ENCODE data around the gene GTF2IRD2. TPM values are rescaled to one million over a fixed set of nuclear protein-coding genes. Genes with fewer than 3 reads are reported as not detected.
"Not testable (repeated sequence)": the region's sequence is repeated elsewhere in the genome, so short reads cannot be mapped to it uniquely, and the experiment has no call there.

The GTF2IRD2 gene
- total RNA-seq, 1 donor = 17.0 TPM

DNA sequence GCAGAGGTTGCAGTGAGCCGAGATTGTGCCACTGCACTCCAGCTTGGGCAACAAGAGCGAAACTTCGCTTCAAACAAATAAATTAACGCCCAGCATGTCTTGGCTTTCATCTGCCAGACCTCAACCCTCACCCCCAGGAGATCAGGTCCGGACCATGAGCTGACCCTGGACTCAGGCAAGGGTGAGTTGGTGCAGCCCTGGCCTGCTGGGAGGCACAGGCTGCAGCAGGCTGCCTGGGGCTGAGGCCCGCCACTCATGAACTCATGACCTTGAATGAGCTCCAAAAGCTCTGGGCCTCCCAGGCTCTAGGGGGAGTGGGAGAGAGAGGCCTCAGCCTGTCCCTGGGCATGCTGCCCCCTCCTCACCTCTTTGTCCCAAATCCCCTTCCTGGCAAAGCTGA, 79.3 kb downstream of the GTF2IRD2 start:
- not testable (repeated sequence) for H3K9me3 ChIP-seq (ENCODE audit: low read depth, low read length); H2AFZ ChIP-seq (ENCODE audit: low read length); H3K27ac ChIP-seq (ENCODE audit: low read depth, low read length); H3K36me3 ChIP-seq (ENCODE audit: insufficient read depth, low read length); H3K27me3 ChIP-seq (ENCODE audit: insufficient read depth, low read length); H4K20me1 ChIP-seq (ENCODE audit: insufficient read depth, low read length); H3K4me2 ChIP-seq (ENCODE audit: insufficient read depth, low read length); H3K79me2 ChIP-seq (ENCODE audit: insufficient read depth, low read length); H3K4me1 ChIP-seq (ENCODE audit: insufficient read depth, low read length); DNase-seq (ENCODE audit: insufficient read length, low spot score, missing footprints); H3K4me3 ChIP-seq (ENCODE audit: insufficient read depth, low read length)

DNA sequence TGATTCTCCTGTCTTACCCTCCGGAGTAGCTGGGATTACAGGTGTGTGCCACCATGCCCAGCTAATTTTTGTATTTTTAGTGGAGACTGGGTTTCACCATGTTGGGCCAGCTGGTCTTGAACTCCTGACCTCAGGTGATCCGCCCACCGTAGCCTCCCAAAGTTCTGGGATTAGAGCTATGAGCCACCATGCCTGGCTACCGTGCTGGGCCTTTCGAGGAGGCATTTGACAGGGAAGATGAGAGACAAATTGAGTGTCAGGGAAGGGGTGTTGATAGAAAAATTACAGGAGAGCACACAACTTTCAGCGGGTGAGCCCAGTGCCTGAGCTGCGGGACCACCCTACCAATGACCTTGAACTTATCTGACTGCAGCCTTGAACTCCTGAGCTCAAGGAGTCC, 81.3 kb downstream of the GTF2IRD2 start:
- not testable (repeated sequence) for H3K27ac ChIP-seq (ENCODE audit: low read depth, low read length); H3K27me3 ChIP-seq (ENCODE audit: insufficient read depth, low read length); H3K36me3 ChIP-seq (ENCODE audit: insufficient read depth, low read length); H3K9me3 ChIP-seq (ENCODE audit: low read depth, low read length); H3K4me1 ChIP-seq (ENCODE audit: insufficient read depth, low read length); H3K4me2 ChIP-seq (ENCODE audit: insufficient read depth, low read length); H3K79me2 ChIP-seq (ENCODE audit: insufficient read depth, low read length); H4K20me1 ChIP-seq (ENCODE audit: insufficient read depth, low read length); H2AFZ ChIP-seq (ENCODE audit: low read length); H3K4me3 ChIP-seq (ENCODE audit: insufficient read depth, low read length); DNase-seq (ENCODE audit: insufficient read length, low spot score, missing footprints)

DNA sequence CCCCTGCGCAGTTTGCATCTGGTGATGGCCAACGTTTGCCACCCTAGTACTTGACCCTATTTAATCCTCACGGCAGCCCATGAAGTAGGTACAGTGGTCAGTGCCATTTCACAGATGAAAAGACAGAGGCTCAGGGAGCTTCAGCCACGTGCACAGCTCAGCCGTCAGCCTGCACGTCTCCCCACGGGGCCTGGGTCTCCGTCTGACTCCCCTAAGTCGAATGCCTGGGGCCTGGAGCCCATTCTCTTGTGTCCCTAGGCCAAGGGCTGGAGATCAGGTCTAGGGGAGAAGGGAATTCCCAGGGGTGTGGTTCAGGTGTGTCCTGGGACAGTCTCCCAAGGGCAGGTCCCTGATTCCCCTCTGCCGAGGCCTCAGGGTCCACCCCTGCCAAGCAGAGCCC, 84.4 kb downstream of the GTF2IRD2 start:
- H3K4me2 ChIP-seq (ENCODE audit: insufficient read depth, low read length); H3K27ac ChIP-seq (ENCODE audit: low read depth, low read length); H3K9me3 ChIP-seq (ENCODE audit: low read depth, low read length); H3K4me1 ChIP-seq (ENCODE audit: insufficient read depth, low read length); H2AFZ ChIP-seq (ENCODE audit: low read length); H3K27me3 ChIP-seq (ENCODE audit: insufficient read depth, low read length); H4K20me1 ChIP-seq (ENCODE audit: insufficient read depth, low read length); DNase-seq (ENCODE audit: insufficient read length, low spot score, missing footprints); H3K79me2 ChIP-seq (ENCODE audit: insufficient read depth, low read length); H3K36me3 ChIP-seq (ENCODE audit: insufficient read depth, low read length); H3K4me3 ChIP-seq (ENCODE audit: insufficient read depth, low read length): not testable (repeated sequence)

DNA sequence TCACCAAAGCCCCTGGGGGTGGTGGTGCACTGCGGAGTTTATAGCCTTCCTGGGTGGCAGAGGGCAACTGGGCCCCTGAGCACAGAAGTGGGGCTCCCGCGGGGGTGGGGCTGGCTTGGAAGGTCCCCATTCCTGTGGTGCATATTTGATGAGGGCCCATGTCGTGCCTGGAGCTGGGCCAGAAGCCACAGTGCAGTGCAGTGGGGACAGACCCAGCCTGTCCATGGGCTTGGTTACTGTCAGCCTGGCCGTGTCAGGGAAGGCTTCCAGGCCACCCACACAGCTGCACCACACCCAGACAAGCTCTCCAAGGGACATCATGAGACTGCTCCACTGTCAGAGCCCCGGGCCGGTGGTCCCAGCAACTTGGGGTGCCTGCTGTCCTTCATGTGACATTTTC, 84.9 kb downstream of the GTF2IRD2 start:
- DNase-seq (ENCODE audit: insufficient read length, low spot score, missing footprints); H3K4me3 ChIP-seq (ENCODE audit: insufficient read depth, low read length); H3K4me2 ChIP-seq (ENCODE audit: insufficient read depth, low read length); H3K9me3 ChIP-seq (ENCODE audit: low read depth, low read length); H3K27ac ChIP-seq (ENCODE audit: low read depth, low read length); H3K27me3 ChIP-seq (ENCODE audit: insufficient read depth, low read length); H3K79me2 ChIP-seq (ENCODE audit: insufficient read depth, low read length); H3K36me3 ChIP-seq (ENCODE audit: insufficient read depth, low read length); H3K4me1 ChIP-seq (ENCODE audit: insufficient read depth, low read length); H2AFZ ChIP-seq (ENCODE audit: low read length); H4K20me1 ChIP-seq (ENCODE audit: insufficient read depth, low read length): not testable (repeated sequence)

DNA sequence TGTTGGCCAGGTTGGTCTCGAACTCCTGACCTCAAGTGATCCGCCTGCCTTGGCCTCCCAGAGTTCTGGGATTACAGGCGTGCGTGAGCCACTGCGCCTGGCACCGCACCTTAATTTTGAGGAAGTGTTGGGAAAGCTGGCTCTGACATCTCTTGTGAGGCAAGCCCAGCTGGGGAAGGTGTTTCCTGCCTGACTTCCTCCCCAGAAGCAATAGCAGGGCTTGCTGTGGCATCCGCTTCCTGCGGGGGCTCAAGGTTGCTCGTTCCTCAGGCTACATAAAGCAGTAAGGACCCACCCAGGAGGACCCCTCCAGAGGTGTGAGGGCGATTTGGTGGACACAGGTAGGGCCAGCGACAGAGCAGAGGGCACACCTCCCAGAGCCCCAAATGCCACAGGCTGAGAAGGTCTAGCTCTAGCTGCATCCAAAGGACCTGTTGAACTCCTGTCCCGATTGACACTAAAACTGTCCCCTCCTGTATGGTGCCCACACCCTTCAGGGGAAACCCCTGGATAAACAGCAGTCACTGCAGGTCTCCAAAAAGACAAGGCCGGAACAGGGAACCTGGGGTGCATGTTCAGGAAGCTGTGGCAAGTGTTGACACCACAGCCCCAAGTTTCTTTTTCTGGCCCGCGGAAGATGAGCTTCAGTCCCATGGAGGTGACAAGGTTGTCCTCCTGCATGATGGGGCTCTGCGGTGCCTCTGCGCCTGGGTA, 86.0 kb downstream of the GTF2IRD2 start:
- not testable (repeated sequence) for DNase-seq (ENCODE audit: insufficient read length, low spot score, missing footprints); H3K4me2 ChIP-seq (ENCODE audit: insufficient read depth, low read length); H3K36me3 ChIP-seq (ENCODE audit: insufficient read depth, low read length); H2AFZ ChIP-seq (ENCODE audit: low read length); H3K9me3 ChIP-seq (ENCODE audit: low read depth, low read length); H3K27me3 ChIP-seq (ENCODE audit: insufficient read depth, low read length); H4K20me1 ChIP-seq (ENCODE audit: insufficient read depth, low read length); H3K27ac ChIP-seq (ENCODE audit: low read depth, low read length); H3K79me2 ChIP-seq (ENCODE audit: insufficient read depth, low read length); H3K4me1 ChIP-seq (ENCODE audit: insufficient read depth, low read length); H3K4me3 ChIP-seq (ENCODE audit: insufficient read depth, low read length)

DNA sequence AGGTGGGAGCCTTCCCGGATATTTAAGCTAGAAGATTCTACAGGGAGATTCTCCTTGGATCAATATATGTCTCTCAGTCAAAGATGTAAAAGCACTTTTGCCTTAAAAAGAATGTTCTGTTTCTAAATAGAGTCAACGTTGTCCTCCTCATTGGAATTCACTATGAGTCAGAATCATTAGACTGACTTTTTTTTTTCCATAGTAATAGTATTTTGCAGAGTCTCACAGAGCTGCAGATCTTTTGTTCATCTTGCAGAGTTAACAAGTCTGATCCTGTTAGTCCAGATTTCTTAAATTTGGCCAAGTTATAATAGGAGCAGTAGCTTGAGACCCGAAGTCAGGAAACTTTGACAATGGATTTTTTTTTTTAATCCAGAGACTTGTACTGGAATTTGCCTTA, 92.4 kb downstream of the GTF2IRD2 start:
- H3K36me3 ChIP-seq (ENCODE audit: insufficient read depth, low read length); H3K79me2 ChIP-seq (ENCODE audit: insufficient read depth, low read length); H4K20me1 ChIP-seq (ENCODE audit: insufficient read depth, low read length); H3K4me1 ChIP-seq (ENCODE audit: insufficient read depth, low read length); DNase-seq (ENCODE audit: insufficient read length, low spot score, missing footprints); H3K9me3 ChIP-seq (ENCODE audit: low read depth, low read length); H3K4me2 ChIP-seq (ENCODE audit: insufficient read depth, low read length); H3K27me3 ChIP-seq (ENCODE audit: insufficient read depth, low read length); H2AFZ ChIP-seq (ENCODE audit: low read length); H3K4me3 ChIP-seq (ENCODE audit: insufficient read depth, low read length); H3K27ac ChIP-seq (ENCODE audit: low read depth, low read length): not testable (repeated sequence)

DNA sequence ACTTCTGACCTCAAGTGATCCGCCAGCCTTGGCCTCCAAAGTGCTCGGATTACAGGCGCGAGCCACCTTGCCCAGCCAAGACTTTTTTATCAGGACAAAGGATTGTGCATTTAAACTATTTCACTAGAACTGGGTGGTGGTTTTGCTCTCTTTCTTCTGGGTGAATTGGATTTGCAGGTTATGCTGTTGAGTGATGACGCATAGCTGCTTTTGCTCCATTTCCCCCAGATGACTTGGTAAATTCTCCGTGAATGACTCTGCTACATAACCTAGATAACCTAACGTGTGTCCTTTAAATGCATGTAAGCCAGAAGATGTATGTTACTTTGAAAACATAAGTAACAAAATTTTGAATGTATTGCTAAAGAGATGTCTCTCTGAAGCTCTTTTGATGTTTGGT, 93.1 kb downstream of the GTF2IRD2 start:
- H3K79me2 ChIP-seq (ENCODE audit: insufficient read depth, low read length); H2AFZ ChIP-seq (ENCODE audit: low read length); H4K20me1 ChIP-seq (ENCODE audit: insufficient read depth, low read length); H3K4me3 ChIP-seq (ENCODE audit: insufficient read depth, low read length); H3K27ac ChIP-seq (ENCODE audit: low read depth, low read length); H3K4me2 ChIP-seq (ENCODE audit: insufficient read depth, low read length); DNase-seq (ENCODE audit: insufficient read length, low spot score, missing footprints); H3K9me3 ChIP-seq (ENCODE audit: low read depth, low read length); H3K36me3 ChIP-seq (ENCODE audit: insufficient read depth, low read length); H3K4me1 ChIP-seq (ENCODE audit: insufficient read depth, low read length); H3K27me3 ChIP-seq (ENCODE audit: insufficient read depth, low read length): not testable (repeated sequence)

DNA sequence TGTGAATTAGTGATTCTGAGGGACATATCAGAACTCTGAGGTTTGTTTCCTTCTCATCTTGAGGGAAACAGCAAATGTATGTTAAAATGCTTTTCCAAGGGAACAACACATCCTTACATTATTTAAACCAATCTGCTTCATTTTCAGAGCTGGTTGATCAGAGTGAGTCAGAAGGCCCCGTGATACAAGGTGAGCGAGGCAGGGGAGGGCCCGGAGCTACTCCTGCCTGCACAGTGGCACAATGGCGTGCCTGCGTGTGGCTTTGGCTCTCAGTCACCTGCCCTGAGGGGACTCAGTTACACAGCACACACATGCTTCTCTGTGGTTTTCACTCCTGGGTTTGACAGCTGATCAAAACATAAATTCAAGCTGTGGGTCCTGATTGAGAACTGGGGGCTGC, 94.7 kb downstream of the GTF2IRD2 start:
- H3K4me3 ChIP-seq (ENCODE audit: insufficient read depth, low read length); H2AFZ ChIP-seq (ENCODE audit: low read length); H3K4me2 ChIP-seq (ENCODE audit: insufficient read depth, low read length); H4K20me1 ChIP-seq (ENCODE audit: insufficient read depth, low read length); DNase-seq (ENCODE audit: insufficient read length, low spot score, missing footprints); H3K27ac ChIP-seq (ENCODE audit: low read depth, low read length); H3K4me1 ChIP-seq (ENCODE audit: insufficient read depth, low read length); H3K79me2 ChIP-seq (ENCODE audit: insufficient read depth, low read length); H3K27me3 ChIP-seq (ENCODE audit: insufficient read depth, low read length); H3K9me3 ChIP-seq (ENCODE audit: low read depth, low read length); H3K36me3 ChIP-seq (ENCODE audit: insufficient read depth, low read length): not testable (repeated sequence)

DNA sequence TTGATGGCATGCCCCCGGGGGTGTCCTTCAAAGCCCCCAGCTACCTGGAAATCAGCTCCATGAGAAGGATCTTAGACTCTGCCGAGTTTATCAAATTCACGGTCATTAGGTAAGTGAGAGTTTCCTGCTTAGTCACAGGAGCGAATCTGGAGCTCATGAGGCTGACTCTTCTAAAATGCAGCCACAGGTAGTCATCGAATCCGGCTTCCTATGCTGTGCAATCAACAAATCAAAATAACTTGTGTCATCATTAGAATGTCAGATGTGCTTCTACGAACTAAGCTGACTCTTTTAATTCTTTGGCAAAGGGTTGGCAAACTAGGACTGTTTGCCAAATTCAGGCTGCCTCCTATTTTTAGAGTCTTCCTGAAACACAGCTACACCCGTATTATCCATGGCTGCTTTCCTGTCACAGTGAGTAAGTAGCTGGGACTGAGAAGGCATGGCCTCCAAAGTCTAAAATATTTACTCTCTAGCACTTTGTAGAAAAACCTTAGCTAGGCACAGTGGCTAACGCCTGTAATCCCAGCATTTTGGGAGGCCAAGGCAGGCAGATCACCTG, 97.4 kb downstream of the GTF2IRD2 start:
- not testable (repeated sequence) for H3K36me3 ChIP-seq (ENCODE audit: insufficient read depth, low read length); H2AFZ ChIP-seq (ENCODE audit: low read length); H4K20me1 ChIP-seq (ENCODE audit: insufficient read depth, low read length); H3K27ac ChIP-seq (ENCODE audit: low read depth, low read length); DNase-seq (ENCODE audit: insufficient read length, low spot score, missing footprints); H3K4me1 ChIP-seq (ENCODE audit: insufficient read depth, low read length); H3K4me3 ChIP-seq (ENCODE audit: insufficient read depth, low read length); H3K4me2 ChIP-seq (ENCODE audit: insufficient read depth, low read length); H3K79me2 ChIP-seq (ENCODE audit: insufficient read depth, low read length); H3K9me3 ChIP-seq (ENCODE audit: low read depth, low read length); H3K27me3 ChIP-seq (ENCODE audit: insufficient read depth, low read length)

Data from osteoblast (primary cell).